Measurements from ENCODE around the gene MAFF.

DNA sequence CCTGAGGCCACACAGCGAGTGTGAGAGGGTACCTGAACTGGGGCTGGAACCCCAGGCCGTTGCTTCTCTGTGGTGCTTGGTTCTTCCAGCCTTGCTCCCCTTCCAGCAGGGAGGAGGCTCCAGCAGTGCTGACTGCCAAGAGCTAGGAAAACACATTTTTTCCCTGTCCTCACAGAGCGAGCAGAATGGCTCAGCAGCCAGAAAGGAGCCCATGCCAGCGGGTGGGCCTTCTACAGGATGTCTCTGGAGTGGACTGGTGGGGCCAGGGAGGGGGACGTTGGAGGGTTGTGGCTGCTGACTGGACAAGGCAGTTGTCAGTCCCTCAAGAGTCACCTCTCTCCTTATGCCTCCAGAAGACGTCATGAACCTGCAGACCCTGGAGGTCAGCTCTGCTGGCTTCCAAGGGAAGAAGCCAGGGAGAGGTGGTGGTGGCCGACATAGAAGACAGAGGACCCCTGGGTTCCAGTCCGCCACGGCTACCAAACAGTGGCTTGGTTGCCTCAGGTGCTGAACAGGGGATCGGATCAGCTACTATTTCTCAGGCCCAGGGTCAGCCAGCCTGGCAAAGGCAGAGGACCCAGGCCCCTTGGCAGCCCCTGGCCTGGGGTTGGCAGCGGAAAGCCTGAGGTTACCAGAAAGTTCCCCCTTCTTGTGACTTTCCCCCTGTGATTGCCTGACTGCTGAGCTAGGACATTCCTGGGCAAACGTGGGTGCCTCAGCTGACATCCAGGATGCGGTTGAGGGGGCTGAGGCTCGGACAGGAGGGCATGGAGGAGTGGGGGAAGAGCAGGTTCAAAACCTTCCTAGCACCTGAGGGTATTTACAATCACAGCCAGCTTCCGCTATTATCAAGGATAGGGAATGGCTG, 3.7 kb downstream of the MAFF start:
- TF ChIP-seq, protein P1, sequence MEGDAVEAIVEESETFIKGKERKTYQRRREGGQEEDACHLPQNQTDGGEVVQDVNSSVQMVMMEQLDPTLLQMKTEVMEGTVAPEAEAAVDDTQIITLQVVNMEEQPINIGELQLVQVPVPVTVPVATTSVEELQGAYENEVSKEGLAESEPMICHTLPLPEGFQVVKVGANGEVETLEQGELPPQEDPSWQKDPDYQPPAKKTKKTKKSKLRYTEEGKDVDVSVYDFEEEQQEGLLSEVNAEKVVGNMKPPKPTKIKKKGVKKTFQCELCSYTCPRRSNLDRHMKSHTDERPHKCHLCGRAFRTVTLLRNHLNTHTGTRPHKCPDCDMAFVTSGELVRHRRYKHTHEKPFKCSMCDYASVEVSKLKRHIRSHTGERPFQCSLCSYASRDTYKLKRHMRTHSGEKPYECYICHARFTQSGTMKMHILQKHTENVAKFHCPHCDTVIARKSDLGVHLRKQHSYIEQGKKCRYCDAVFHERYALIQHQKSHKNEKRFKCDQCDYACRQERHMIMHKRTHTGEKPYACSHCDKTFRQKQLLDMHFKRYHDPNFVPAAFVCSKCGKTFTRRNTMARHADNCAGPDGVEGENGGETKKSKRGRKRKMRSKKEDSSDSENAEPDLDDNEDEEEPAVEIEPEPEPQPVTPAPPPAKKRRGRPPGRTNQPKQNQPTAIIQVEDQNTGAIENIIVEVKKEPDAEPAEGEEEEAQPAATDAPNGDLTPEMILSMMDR (IDR thresholded peaks at IDR 0.05; ENCODE audit: low read length): no peak
- TF ChIP-seq EZH2 (IDR thresholded peaks at IDR 0.05; ENCODE audit: borderline replicate concordance, low read length): no peak
